ENCODE data around the gene BMPR1A. TPM values are rescaled to one million over a fixed set of nuclear protein-coding genes. Genes with fewer than 3 reads are reported as not detected.
"Not testable (repeated sequence)": the region's sequence is repeated elsewhere in the genome, so short reads cannot be mapped to it uniquely, and the experiment has no call there.

The BMPR1A gene
- total and polyA plus RNA-seq, 9 of the 15 experiments (the other 6 are each of a cell fraction or from before 2014, with no cell fraction given), result 1.6 to 17.5 (median 9.1) TPM

- TF ChIP-seq GMEB1 (CRISPR knock-in tag; IDR thresholded peaks at IDR 0.05), result no peak
These were observed 107.0 kb downstream of the BMPR1A start (continued) for GRCh38 chr10:86863484-86863842.

DNA sequence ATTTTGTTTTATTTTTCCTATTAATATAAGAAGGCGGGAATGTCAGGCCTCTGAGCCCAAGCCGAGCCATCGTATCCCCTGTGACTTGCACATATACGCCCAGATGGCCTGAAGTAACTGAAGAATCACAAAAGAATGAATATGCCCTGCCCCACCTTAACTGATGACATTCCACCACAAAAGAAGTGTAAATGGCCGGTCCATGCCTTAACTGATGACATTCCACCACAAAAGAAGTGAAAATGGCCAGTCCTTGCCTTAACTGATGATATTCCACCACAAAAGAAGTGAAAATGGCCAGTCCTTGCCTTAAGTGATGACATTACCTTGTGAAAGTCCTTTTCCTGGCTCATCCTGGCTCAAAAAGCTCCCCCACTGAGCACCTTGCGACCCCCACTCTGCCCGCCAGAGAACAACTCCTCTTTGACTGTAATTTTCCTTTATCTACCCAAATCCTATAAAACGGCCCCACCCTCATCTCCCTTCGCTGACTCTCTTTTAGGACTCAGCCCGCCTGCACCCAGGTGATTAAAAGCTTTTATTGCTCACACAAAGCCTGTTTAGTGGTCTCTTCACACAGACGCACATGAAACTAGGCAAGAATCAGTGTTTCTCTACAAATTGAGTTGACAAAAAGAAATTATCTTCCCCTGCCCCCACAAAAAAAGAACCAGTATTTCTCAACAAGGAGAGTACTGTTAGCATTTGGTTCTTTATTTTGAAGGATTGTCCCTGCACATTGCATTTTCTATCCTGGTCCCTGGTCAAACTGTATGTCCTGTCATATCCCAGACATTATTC lies 108.8 kb downstream of the BMPR1A start:
- H3K27me3 ChIP-seq (ENCODE audit: control insufficient read depth in 2 of 2, insufficient read depth in 2 of 2, low read length in 2 of 2); in situ Hi-C loops (cut with MboI); DNase-seq (ENCODE audit: extremely low read depth in 1 of 4, low spot score in 3 of 4); H2AFZ ChIP-seq (ENCODE audit: low read depth, low read length); ATAC-seq; POLR2A ChIA-PET; intact Hi-C loops (cut with micrococcal nuclease); H3K79me2 ChIP-seq (ENCODE audit: control insufficient read depth, insufficient read depth, low read length); H3K9ac ChIP-seq (ENCODE audit: insufficient read depth in 1 of 2, low read depth in 2 of 2, low read length in 2 of 2); H3K4me1 ChIP-seq (replicated peaks in 1 of 2; ENCODE audit: control insufficient read depth in 2 of 2, insufficient read depth in 2 of 2, low read length in 2 of 2); H3K9me1 ChIP-seq (ENCODE audit: control insufficient read depth, insufficient read depth, low read length); H3K9me3 ChIP-seq (replicated peaks; ENCODE audit: control insufficient read depth, insufficient read depth, low read depth, low read length); H3K4me3 ChIP-seq; H3K27ac ChIP-seq (ENCODE audit: extremely low read depth, low read depth, low read length); H3K4me2 ChIP-seq (ENCODE audit: insufficient read depth, low read length); H3K36me3 ChIP-seq (ENCODE audit: control insufficient read depth, insufficient read depth, low read length); H4K20me1 ChIP-seq (replicated peaks; ENCODE audit: control insufficient read depth, insufficient read depth, low read length); FAIRE-seq; BruUV-seq (replicated peaks): not testable (repeated sequence)
- CTCF ChIA-PET (ENCODE audit: low intra/inter-chr PET ratio), result interaction anchor here (0.6 kb wide), 1 partner anchor 154 kb away, joined by 3 read pairs; no protein-coding TSS in a partner anchor
- 24% methylated on average over 8 of the region's 11 CpGs for whole genome bisulfite sequencing (ENCODE audit: insufficient coverage, low coverage, missing lambda C conversion rate)

All from K562 (cell line).